Inflammatory macrophage (primary cell): ENCODE results near the gene MFN1.

Source experiments
- DNase-seq, 2 donors: peaks; one replicate each; pipeline ENCODE4 v3.0.0-alpha.2; 2020 to 2022

The MFN1 gene

GRCh38 chr3:179348325-179349013, 960 bp downstream of the MFN1 start:
- peak; percentile 71 to 78 for DNase-seq

GRCh38 chr3:179355996-179356395, 8.5 kb downstream of the MFN1 start:
- no peak for DNase-seq

- DNase-seq, result no peak
Observed at GRCh38 chr3:179363332-179363731, 15.8 kb downstream of the MFN1 start.

- DNase-seq, result no peak
Observed at GRCh38 chr3:179369621-179370020, 22.1 kb downstream of the MFN1 start.

GRCh38 chr3:179373938-179374337, 26.4 kb downstream of the MFN1 start:
- DNase-seq, result no peak

GRCh38 chr3:179375091-179375999, 27.8 kb downstream of the MFN1 start:
- DNase-seq, result no peak

- no peak for DNase-seq
Observed at GRCh38 chr3:179376474-179376873, 29.0 kb downstream of the MFN1 start.

GRCh38 chr3:179391906-179392305, 44.4 kb downstream of the MFN1 start:
- no peak for DNase-seq

- DNase-seq, result no peak
Observed at GRCh38 chr3:179398574-179399231, 51.2 kb downstream of the MFN1 start.

- DNase-seq, result no peak
Observed at GRCh38 chr3:179401561-179401960, 54.1 kb downstream of the MFN1 start.

- DNase-seq, result no peak
Observed at GRCh38 chr3:179402963-179403362, 55.5 kb downstream of the MFN1 start.

GRCh38 chr3:179404307-179404706, 56.8 kb downstream of the MFN1 start:
- no peak for DNase-seq

GRCh38 chr3:179410331-179410730, 62.8 kb downstream of the MFN1 start:
- DNase-seq, result no peak

GRCh38 chr3:179410999-179411398, 63.5 kb downstream of the MFN1 start:
- no peak for DNase-seq

- DNase-seq, result no peak
Observed at GRCh38 chr3:179414804-179415203, 67.3 kb downstream of the MFN1 start.

- DNase-seq, result no peak
Observed at GRCh38 chr3:179415377-179415776, 67.9 kb downstream of the MFN1 start.

- no peak for DNase-seq
Observed at GRCh38 chr3:179416681-179417080, 69.2 kb downstream of the MFN1 start.

GRCh38 chr3:179418610-179419009, 71.1 kb downstream of the MFN1 start:
- no peak for DNase-seq

- peak; percentile 39 to 50 for DNase-seq
Observed at GRCh38 chr3:179421500-179421899, 74.0 kb downstream of the MFN1 start.

- no peak for DNase-seq
Observed at GRCh38 chr3:179425075-179425474, 77.6 kb downstream of the MFN1 start.

GRCh38 chr3:179428876-179429548, 81.5 kb downstream of the MFN1 start:
- no peak for DNase-seq

GRCh38 chr3:179430277-179430870, 82.9 kb downstream of the MFN1 start:
- no peak for DNase-seq
